Hypothalamus (tissue), 51 donors: ENCODE measurements around the gene TTI1.

ENCODE experiments used
- DNase-seq, 51 donors: peaks; one replicate each; lab custom pipeline; 2025; lab: John Stamatoyannopoulos, UW

Gene TTI1

GRCh38 chr20:37941992-37942391, 91.3 kb downstream of the TTI1 start:
- DNase-seq = no peak

- DNase-seq = no peak
These were observed 91.9 kb downstream of the TTI1 start for GRCh38 chr20:37941332-37941731.

- DNase-seq = no peak
These were observed 92.4 kb downstream of the TTI1 start for GRCh38 chr20:37940858-37941257.

GRCh38 chr20:37939701-37940560, 93.3 kb downstream of the TTI1 start:
- DNase-seq = no peak

GRCh38 chr20:37938954-37939353, 94.3 kb downstream of the TTI1 start:
- no peak for DNase-seq

GRCh38 chr20:37938181-37938750, 95.0 kb downstream of the TTI1 start:
- DNase-seq = no peak

- no peak for DNase-seq
These were observed 95.6 kb downstream of the TTI1 start for GRCh38 chr20:37937686-37938085.

GRCh38 chr20:37936451-37936850, 96.8 kb downstream of the TTI1 start:
- no peak for DNase-seq

- DNase-seq = no peak
These were observed 97.2 kb downstream of the TTI1 start for GRCh38 chr20:37936041-37936440.

- DNase-seq = no peak
These were observed 97.8 kb downstream of the TTI1 start for GRCh38 chr20:37935435-37935834.

- DNase-seq = no peak
These were observed 98.5 kb downstream of the TTI1 start for GRCh38 chr20:37934634-37935375.

GRCh38 chr20:37933786-37934633, 99.2 kb downstream of the TTI1 start:
- DNase-seq = no peak
